ENCODE data around the gene SAP30BP.

Gene SAP30BP

DNA sequence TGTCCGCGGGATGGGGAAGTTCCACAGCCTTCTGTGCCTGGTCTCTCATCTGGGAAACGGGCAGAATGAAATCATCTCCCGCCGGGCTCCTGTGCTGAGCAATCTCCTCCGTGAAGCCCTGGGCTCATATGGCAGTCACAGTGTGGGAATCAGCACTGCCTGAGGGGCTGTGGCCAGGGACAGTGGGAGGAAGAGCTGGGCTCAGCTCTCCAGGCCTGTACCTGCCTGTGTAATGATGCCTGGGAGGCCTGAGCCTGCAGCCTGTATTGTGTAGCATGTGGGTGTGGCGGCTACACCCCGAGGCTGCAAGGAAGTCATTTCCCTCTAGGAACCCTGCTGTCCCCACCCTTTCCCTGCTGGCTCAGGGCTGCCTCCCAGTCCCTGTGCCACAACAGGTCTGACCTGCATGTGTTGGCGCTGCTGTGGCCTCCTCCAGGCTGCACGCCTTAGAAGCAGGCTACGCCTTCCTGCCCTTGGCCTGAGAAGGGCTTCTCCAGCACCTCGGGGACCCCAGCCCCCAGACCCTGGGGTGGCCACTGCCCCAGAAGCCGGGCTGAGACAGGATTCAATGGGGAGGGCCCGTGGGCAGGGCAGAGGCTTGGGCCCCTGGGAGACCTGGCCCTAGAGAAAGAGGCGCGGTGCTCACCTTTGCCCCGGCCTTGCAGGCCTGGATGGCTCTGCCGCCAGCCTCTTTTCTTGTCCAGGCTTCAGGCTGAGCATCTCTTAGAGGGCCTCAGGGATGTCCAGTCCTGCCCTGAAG, 56.2 kb downstream of the SAP30BP start:
- no peak overlapping the region for H3K4me3 ChIP-seq (ENCODE audit: low read length)
- DNase-seq (ENCODE audit: low read depth), result no peak
- TF ChIP-seq, protein P1, sequence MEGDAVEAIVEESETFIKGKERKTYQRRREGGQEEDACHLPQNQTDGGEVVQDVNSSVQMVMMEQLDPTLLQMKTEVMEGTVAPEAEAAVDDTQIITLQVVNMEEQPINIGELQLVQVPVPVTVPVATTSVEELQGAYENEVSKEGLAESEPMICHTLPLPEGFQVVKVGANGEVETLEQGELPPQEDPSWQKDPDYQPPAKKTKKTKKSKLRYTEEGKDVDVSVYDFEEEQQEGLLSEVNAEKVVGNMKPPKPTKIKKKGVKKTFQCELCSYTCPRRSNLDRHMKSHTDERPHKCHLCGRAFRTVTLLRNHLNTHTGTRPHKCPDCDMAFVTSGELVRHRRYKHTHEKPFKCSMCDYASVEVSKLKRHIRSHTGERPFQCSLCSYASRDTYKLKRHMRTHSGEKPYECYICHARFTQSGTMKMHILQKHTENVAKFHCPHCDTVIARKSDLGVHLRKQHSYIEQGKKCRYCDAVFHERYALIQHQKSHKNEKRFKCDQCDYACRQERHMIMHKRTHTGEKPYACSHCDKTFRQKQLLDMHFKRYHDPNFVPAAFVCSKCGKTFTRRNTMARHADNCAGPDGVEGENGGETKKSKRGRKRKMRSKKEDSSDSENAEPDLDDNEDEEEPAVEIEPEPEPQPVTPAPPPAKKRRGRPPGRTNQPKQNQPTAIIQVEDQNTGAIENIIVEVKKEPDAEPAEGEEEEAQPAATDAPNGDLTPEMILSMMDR (conservative IDR thresholded peaks at IDR 0.05; ENCODE audit: low read length), result no peak

DNA sequence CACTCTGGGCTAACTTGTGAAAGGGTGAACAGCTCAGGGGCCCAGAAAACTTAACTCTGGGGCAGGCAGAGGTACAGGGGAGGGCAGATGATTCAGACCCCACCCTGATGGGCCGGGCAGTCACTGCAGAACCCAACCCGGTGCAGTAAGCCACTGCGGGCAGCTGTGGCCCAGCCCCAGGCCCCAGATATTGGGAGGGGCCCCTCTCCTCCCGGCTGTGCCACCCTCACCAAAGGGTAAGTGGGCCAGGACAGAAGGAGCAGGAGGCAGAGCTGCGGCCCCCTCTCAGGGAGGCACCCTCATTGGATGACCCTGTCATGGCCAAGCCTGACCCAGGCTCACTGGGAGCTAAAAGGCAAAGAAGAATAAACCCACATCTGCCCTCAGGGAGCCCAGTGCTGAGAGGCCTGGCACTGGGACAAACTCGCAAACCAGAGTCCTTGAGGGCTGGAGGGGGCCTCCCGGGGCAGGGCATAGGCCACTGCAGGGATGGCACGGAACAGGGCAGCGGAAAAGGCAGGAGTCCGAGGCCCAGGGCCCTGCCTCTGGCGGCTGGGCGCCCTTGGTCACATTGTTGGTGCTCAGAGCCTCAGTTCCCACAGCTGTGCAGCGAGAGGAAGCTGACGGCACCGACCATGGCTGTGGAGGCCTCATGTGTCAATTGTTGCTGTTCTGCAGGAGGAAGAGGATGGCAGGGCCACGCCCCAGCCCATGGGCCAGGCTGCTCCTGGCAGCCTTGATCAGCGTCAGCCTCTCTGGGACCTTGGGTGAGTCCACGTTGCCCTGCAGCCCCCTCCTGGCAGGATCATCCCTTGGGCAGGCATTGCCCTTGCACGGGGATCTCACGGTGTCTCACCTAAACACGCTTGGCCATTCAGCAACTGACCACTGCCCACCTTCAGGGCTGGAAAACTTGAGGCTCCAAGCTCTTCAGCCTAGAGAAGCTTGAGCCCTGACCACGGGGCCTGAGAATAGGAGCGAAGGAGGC, 57.2 kb downstream of the SAP30BP start:
- H3K4me3 ChIP-seq (ENCODE audit: low read length), result no peak overlapping the region
- TF ChIP-seq, protein P1 (conservative IDR thresholded peaks at IDR 0.05; ENCODE audit: low read length), result no peak
- DNase-seq (ENCODE audit: low read depth), result no peak

DNA sequence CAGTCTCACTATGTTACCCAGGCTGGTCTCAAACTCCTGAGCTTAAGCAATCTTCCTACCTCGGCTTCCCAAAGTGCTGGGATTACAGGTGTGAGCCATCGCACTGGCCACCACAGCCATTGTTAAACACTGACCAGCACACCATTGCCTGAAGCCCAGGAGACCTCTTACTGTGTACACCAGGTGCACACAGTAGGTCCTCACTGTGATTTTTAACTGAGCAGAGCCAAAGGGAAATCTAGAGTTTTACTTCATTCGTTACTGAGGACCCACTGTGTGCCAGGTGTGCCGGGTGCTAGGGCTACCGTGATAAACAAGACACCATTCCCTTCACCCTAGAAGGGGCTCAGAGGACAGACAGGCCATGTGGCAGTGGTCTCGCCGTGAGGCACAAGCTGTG, 58.4 kb downstream of the SAP30BP start:
- TF ChIP-seq, protein P1 (conservative IDR thresholded peaks at IDR 0.05; ENCODE audit: low read length), result no peak
- H3K4me3 ChIP-seq (ENCODE audit: low read length), result no peak overlapping the region
- DNase-seq (ENCODE audit: low read depth), result no peak

DNA sequence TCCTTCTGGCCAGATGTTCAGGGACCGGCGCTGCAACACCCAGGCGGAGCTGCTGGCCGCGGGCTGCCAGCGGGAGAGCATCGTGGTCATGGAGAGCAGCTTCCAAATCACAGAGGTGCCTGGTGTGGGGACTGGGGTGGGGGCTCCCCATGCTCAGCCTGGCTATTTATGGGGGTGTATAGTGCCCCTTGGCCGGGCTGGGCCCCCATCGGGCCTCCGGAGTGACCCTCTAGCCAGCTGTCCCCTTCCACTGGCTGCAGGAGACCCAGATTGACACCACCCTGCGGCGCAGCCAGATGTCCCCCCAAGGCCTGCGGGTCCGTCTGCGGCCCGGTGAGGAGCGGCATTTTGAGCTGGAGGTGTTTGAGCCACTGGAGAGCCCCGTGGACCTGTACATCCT, 60.3 kb downstream of the SAP30BP start:
- no peak for DNase-seq (ENCODE audit: low read depth)
- no peak overlapping the region for H3K4me3 ChIP-seq (ENCODE audit: low read length)
- TF ChIP-seq, protein P1 (conservative IDR thresholded peaks at IDR 0.05; ENCODE audit: low read length), result no peak

DNA sequence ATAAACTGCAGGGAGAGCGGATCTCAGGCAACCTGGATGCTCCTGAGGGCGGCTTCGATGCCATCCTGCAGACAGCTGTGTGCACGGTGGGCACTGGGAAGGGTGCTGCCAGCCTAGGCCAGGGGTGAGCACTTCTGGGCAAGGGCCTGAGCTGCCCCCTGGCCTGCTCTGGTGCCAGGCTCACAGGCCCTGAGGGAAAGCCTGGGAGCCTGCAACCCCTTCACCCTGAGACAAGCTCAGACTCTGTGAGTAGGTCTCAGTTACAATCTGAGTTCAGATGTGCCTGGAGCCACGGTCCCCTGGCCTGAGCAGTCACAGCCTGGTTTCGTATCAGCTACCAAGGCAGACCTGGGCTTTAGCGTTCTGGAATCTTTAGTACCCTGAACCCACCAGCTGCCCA, 62.2 kb downstream of the SAP30BP start:
- TF ChIP-seq, protein P1 (conservative IDR thresholded peaks at IDR 0.05; ENCODE audit: low read length), result no peak
- H3K4me3 ChIP-seq (ENCODE audit: low read length), result no peak overlapping the region
- DNase-seq (ENCODE audit: low read depth), result no peak

DNA sequence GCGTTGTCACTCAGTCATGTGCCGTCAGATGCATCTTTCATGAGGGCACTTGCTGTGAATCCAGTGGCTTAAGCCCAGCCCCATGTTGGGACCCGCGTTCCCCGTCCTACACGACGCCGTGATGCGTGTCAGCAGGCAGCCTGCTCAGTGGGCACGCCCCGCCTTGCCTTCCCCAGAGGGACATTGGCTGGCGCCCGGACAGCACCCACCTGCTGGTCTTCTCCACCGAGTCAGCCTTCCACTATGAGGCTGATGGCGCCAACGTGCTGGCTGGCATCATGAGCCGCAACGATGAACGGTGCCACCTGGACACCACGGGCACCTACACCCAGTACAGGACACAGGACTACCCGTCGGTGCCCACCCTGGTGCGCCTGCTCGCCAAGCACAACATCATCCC, 62.9 kb downstream of the SAP30BP start:
- no peak overlapping the region for H3K4me3 ChIP-seq (ENCODE audit: low read length)
- TF ChIP-seq, protein P1 (conservative IDR thresholded peaks at IDR 0.05; ENCODE audit: low read length), result no peak
- DNase-seq (ENCODE audit: low read depth), result no peak

Measured in AG10803 (cell line).